Lower leg skin (tissue), 3 donors: Measurements from ENCODE around the gene CTSW.

Experiments used
- POLR2A ChIP-seq, 2 donors: fragments of 450-650 bp; IDR thresholded peaks; one replicate each; pipeline ENCODE4 v1.6.1; 2016 to 2017; ENCODE audit warnings: antibody characterized with exemption in 2 of 2, mild to moderate bottlenecking in 1 of 2, moderate library complexity in 1 of 2
- TF ChIP-seq, protein P1 (sequence below), 3 donors: fragments of 450-650 bp; IDR thresholded peaks; one replicate each; pipeline ENCODE4 v1.5.1; 2016; ENCODE audit warnings: antibody characterized with exemption in 3 of 3, mild to moderate bottlenecking in 3 of 3, moderate library complexity in 2 of 3

- TF ChIP-seq, protein P1, sequence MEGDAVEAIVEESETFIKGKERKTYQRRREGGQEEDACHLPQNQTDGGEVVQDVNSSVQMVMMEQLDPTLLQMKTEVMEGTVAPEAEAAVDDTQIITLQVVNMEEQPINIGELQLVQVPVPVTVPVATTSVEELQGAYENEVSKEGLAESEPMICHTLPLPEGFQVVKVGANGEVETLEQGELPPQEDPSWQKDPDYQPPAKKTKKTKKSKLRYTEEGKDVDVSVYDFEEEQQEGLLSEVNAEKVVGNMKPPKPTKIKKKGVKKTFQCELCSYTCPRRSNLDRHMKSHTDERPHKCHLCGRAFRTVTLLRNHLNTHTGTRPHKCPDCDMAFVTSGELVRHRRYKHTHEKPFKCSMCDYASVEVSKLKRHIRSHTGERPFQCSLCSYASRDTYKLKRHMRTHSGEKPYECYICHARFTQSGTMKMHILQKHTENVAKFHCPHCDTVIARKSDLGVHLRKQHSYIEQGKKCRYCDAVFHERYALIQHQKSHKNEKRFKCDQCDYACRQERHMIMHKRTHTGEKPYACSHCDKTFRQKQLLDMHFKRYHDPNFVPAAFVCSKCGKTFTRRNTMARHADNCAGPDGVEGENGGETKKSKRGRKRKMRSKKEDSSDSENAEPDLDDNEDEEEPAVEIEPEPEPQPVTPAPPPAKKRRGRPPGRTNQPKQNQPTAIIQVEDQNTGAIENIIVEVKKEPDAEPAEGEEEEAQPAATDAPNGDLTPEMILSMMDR (IDR thresholded peaks at IDR 0.05), result no peak
- TF ChIP-seq POLR2A (IDR thresholded peaks at IDR 0.05), result no peak
Measured at GRCh38 chr11:65917077-65917433, 37.4 kb downstream of the CTSW start.
